ENCODE measurements around the gene BCL2L13. TPM values are rescaled to one million over a fixed set of nuclear protein-coding genes. Genes with fewer than 3 reads are reported as not detected.

Gene BCL2L13
- total and polyA plus RNA-seq, 10 donors = 13.4 to 53.5 (median 35.9) TPM

DNA sequence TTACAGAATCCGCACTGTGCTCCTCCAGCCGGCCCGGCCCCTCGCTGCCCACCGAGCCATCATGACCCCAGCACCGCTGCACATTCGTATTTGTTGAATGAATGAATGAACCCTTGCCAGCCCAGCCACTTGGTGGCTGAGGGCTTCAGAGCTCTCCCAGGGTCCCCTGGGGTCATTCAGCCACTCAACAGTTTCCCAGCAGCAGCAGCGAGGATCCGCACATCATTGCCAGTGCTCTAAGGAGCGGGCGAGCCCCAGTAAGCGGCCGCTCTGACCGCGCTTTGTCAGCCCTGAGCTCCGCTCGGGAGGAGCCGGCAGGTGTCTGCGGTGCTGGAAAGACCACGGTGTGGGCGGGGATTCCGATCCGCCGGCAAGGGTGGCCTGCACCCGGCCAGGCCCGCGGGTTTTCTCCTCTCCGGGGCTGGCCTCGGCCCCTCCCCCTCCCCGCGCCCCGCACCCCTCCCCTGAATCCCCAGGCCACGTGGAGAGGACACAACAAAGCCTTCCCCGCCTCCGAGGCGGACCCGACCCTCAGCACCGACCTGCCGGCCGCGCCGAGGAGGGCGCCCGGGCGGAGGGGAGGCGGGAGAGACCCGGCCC lies 135.1 kb downstream of the BCL2L13 start:
- peaks cover 57 to 96% (median 87%) of the 10 kb centered on the region in 6 donors for H3K4me1 ChIP-seq
- TF ChIP-seq POLR2A (IDR thresholded peaks at IDR 0.05) (no peak), POLR2AphosphoS5 (IDR thresholded peaks at IDR 0.05) (peak in 2 of 3 donors; percentile 6 to 46)
- intact Hi-C loops (cut with DNase I; ENCODE audit: low total_unique reads) = no loop called here
- H3K27me3 ChIP-seq (replicated peaks in 1 of 7) = no peaks in the 10 kb centered on the region
- no peaks in the 10 kb centered on the region for H3K9me3 ChIP-seq
- H3K4me3 ChIP-seq = peak overlapping the region; percentile 66 to 95 (median 82)
- no peaks in the 10 kb centered on the region for H3K36me3 ChIP-seq
- peak overlapping the region; percentile 77 to 98 (median 92) for H3K27ac ChIP-seq
- DNase-seq = peak; percentile 93
- WGBS, 5 donors = 0 to 3% (median 2%) methylated on average over 1 to 46 of the region's 47 CpGs

- no peaks in the 10 kb centered on the region for H3K9me3 ChIP-seq
- H3K27ac ChIP-seq = peak within 1 kb of the TSS; percentile 77 to 98 (median 92)
- peak within 1 kb of the TSS; percentile 66 to 95 (median 82) for H3K4me3 ChIP-seq
- DNase-seq = peak; percentile 96
- intact Hi-C loops (cut with DNase I; ENCODE audit: low total_unique reads) = no loop called here
- H3K4me1 ChIP-seq = peaks cover 62 to 96% (median 88%) of the 10 kb centered on the region in 6 donors
- no peaks in the 10 kb centered on the region for H3K36me3 ChIP-seq
- H3K27me3 ChIP-seq (replicated peaks in 1 of 7) = no peaks in the 10 kb centered on the region
- TF ChIP-seq POLR2A (IDR thresholded peaks at IDR 0.05) (no peak), CTCF (IDR thresholded peaks at IDR 0.05 in 8 of 11, conservative IDR thresholded peaks at IDR 0.05 in 3 of 11) (no peak), POLR2AphosphoS5 (IDR thresholded peaks at IDR 0.05) (peak; percentile 30 to 70 (median 66))
- WGBS, 5 donors = 0 to 2% (median 1%) methylated on average over 8 to 64 of the region's 64 CpGs
These were observed 135.8 kb downstream of the BCL2L13 start, which contains the start of gene BID for GRCh38 chr22:17774206-17774925. BID (minus strand) TSS chr22:17774469; CDS start chr22:17750116, 24,353 bp downstream.

GRCh38 chr22:17774926-17775685 lies 136.5 kb downstream of the BCL2L13 start:
- Histone ChIP-seq H3K4me1 (peaks cover 68 to 96% (median 88%) of the 10 kb centered on the region in 6 donors), H3K4me3 (peak overlapping the region in 4 of 8 donors; percentile 82 to 95 (median 90)), H3K36me3 (no peaks in the 10 kb centered on the region), H3K27me3 (replicated peaks in 1 of 7) (no peaks in the 10 kb centered on the region), H3K9me3 (no peaks in the 10 kb centered on the region), H3K27ac (peak overlapping the region; percentile 29 to 98 (median 92))
- 73 to 77% (median 76%) methylated on average over 27 of the region's 27 CpGs for WGBS, 5 donors
- TF ChIP-seq POLR2A (IDR thresholded peaks at IDR 0.05) = no peak
- no peak for TF ChIP-seq CTCF (IDR thresholded peaks at IDR 0.05 in 8 of 11, conservative IDR thresholded peaks at IDR 0.05 in 3 of 11)
- no peak for TF ChIP-seq POLR2AphosphoS5 (IDR thresholded peaks at IDR 0.05)
- intact Hi-C loops (cut with DNase I; ENCODE audit: low total_unique reads) = no loop called here
- no peak for DNase-seq

GRCh38 chr22:17775781-17776465 lies 137.4 kb downstream of the BCL2L13 start:
- Histone ChIP-seq H3K27ac (peak overlapping the region in 7 of 8 donors; percentile 89 to 98 (median 93)), H3K27me3 (replicated peaks in 1 of 7) (no peaks in the 10 kb centered on the region), H3K36me3 (no peaks in the 10 kb centered on the region), H3K4me3 (peak overlapping the region in 1 of 8 donors; percentile 82), H3K9me3 (no peaks in the 10 kb centered on the region), H3K4me1 (peaks cover 66 to 96% (median 88%) of the 10 kb centered on the region in 6 donors)
- intact Hi-C loops (cut with DNase I; ENCODE audit: low total_unique reads) = no loop called here
- 77 to 87% (median 81%) methylated on average over 10 of the region's 10 CpGs for WGBS, 5 donors
- no peak for TF ChIP-seq CTCF (IDR thresholded peaks at IDR 0.05 in 8 of 11, conservative IDR thresholded peaks at IDR 0.05 in 3 of 11)
- no peak for TF ChIP-seq POLR2A (IDR thresholded peaks at IDR 0.05)
- no peak for TF ChIP-seq POLR2AphosphoS5 (IDR thresholded peaks at IDR 0.05)
- DNase-seq = no peak

Data from spleen (tissue), 11 donors.